Astrocyte of the spinal cord (primary cell): ENCODE measurements around the gene DIAPH2.

Experiments
- DNase-seq: peaks from one replicate; pipeline ENCODE4 v3.0.0; 2011; ENCODE audit warnings: low read depth, low spot score
- H3K4me3 ChIP-seq: 2 replicates; pipeline ENCODE4 v1.5.1; 2011; ENCODE audit warnings: low read depth, mild to moderate bottlenecking, low read length, moderate library complexity
- in situ Hi-C: cut with HindIII; loops from 2 replicates; pipeline ENCODE4 v1.10.0; 2017; ENCODE audit warnings: low sequenced_read_pairs
- TF ChIP-seq, protein P1 (sequence below): IDR thresholded peaks from 2 replicates; pipeline ENCODE4 v1.5.1; 2012; ENCODE audit warnings: low read depth, mild to moderate bottlenecking, low read length, inconsistent platforms

DIAPH2 gene

DNA sequence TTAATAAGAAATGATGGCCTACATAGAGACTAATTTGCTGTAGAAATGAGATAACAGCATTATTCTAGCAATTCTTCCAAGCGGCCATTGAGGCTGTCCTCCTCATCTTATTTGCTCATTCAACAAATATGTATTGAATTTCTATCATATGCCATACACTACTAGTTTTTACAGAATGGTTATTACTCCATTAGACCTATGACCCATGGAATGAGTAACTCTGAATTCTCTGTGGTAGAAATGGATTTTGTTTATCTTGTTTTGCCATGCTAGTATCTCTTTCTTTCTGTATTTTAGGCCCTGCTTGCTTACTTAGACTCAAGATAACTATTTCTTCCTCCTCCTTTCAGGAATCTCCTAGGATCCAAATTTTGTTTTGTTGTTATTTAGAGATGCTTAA is 302.6 kb downstream of the DIAPH2 start:
- in situ Hi-C loops = no loop called here
- no peak overlapping the region for H3K4me3 ChIP-seq
- TF ChIP-seq, protein P1, sequence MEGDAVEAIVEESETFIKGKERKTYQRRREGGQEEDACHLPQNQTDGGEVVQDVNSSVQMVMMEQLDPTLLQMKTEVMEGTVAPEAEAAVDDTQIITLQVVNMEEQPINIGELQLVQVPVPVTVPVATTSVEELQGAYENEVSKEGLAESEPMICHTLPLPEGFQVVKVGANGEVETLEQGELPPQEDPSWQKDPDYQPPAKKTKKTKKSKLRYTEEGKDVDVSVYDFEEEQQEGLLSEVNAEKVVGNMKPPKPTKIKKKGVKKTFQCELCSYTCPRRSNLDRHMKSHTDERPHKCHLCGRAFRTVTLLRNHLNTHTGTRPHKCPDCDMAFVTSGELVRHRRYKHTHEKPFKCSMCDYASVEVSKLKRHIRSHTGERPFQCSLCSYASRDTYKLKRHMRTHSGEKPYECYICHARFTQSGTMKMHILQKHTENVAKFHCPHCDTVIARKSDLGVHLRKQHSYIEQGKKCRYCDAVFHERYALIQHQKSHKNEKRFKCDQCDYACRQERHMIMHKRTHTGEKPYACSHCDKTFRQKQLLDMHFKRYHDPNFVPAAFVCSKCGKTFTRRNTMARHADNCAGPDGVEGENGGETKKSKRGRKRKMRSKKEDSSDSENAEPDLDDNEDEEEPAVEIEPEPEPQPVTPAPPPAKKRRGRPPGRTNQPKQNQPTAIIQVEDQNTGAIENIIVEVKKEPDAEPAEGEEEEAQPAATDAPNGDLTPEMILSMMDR = no peak
- peak; percentile 10 for DNase-seq

DNA sequence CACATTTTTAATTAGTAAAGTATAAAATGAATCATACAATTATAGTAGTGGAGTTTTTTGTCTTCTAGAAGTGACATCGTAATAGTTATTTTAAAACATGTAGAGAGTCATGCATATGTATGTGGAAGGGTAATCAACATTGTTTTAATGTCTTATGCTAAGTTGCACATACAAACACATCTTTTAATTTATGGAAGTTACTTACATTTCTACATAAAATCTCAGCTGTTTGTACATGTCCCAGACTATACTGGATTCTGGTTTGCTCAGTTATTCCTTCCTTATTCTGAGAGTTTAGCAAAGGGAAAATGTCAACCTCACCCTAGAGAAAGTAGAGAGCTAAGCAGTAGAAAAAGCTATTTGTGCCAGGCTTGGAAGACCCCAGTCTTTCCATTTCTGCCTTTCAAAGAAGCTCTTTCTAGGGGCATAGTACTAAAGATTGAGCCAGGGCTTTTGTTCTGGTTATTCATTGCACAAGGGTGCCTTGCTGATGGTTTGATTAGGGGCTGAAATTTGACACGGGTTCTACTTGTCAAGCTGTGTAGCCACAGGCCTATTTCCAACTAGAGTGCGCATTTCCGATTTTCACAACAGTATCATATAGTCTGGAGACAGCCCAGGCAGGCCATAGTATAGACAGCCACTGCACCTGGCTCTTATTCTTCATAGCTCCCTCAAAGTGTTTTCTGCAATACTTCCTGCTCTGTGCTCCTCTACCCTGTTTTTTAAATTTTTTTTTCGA is 305.4 kb downstream of the DIAPH2 start:
- TF ChIP-seq, protein P1 = no peak
- DNase-seq = no peak
- in situ Hi-C loops = no loop called here
- no peak overlapping the region for H3K4me3 ChIP-seq

DNA sequence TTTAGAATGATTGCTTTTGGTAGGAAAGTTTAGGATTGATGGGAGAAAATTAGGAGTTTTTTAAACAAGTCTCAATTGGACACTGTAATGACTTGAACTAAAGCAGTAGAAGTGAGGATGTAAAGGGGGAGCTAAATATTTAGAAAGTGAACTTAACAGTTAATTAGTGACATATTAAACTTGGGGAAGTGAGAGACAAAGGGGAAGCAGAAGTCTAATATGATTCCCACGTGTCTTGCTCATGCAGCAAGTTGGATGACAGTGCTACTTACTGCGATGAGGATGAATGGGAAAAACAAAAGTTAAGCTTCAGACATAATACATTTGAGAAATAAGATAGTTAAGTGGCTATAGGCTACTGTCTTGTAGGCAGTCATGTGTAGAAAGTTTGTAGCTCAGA is 309.5 kb downstream of the DIAPH2 start:
- TF ChIP-seq, protein P1 = no peak
- in situ Hi-C loops = no loop called here
- no peak overlapping the region for H3K4me3 ChIP-seq
- no peak for DNase-seq

DNA sequence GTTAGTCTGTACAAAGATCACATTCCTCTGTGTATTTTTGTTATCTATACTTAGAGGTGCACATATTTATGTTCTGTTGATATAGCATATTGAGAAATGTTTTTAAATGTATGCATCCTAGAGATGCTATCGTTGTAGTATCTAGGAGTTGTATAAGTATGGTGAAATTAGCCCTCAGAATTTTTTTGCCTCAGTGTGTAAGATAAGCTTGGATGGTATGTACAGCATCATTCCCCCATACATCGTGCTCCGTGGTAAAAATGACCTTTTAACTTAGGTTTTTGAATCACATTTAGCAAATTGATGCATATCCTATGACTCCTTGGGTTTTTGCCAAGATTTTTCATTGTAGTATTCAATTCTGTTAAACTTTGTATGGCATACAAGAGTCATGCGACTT is 312.6 kb downstream of the DIAPH2 start:
- TF ChIP-seq, protein P1 = no peak
- DNase-seq = no peak
- in situ Hi-C loops = no loop called here
- no peak overlapping the region for H3K4me3 ChIP-seq

DNA sequence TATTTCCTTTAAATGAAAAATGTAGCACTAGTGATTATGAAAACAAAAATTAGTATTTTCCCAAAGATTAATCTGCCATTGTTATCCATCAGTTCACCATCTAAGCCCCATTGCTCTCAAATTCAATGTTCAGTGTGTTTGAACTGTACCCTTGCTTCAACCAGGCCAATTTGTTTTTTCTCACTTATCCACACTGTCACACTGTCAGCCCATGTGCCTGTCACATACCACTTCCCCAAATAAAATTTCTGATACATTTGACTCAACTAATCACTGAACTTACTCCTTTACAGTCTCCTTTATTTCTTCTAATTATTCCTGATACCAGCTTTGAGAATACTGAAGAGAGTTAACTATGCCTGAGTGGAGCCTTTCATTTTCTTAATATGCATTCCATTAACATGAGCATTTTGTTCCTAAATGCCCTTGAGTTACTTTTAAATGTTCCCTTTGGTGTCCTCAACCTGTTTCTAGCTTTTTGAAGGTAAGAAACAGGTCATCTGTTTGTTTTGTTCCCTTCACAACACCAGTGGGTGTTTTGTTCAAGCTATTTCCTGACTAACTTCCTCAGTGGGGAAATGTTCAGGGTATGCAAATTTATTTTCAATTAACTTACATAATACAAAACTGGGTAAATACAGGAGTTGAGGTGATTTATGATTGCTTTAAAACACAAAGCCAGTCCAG is 316.2 kb downstream of the DIAPH2 start:
- in situ Hi-C loops = no loop called here
- DNase-seq = no peak
- TF ChIP-seq, protein P1 = no peak
- no peak overlapping the region for H3K4me3 ChIP-seq

DNA sequence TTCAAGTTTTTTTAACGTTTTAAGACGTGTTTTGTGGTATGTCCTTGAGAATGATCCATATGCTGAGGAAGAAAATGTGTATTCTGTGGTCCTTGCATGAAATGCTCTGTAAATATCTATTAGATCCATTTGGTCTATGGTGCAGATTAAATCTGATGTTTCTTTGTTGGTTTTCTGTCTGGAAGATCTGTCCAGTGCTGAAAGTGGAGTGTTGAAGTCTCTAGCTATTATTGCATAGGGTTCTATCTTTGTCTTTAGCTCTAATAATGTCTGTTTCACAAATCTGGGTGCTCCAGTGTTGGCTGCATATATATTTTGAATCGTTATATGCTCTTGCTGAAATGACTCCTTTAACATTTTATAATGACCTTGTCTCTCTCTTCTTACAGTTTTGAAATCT is 321.5 kb downstream of the DIAPH2 start:
- TF ChIP-seq, protein P1 = no peak

More for the DNA sequence above, 321.5 kb downstream of the DIAPH2 start:
- in situ Hi-C loops = no loop called here
- DNase-seq = no peak
- H3K4me3 ChIP-seq = no peak overlapping the region
